ENCODE measurements around the gene EIF3C.
"Not testable (repeated sequence)": the region's sequence is repeated elsewhere in the genome, so short reads cannot be mapped to it uniquely, and the experiment has no call there.

Gene EIF3C

DNA sequence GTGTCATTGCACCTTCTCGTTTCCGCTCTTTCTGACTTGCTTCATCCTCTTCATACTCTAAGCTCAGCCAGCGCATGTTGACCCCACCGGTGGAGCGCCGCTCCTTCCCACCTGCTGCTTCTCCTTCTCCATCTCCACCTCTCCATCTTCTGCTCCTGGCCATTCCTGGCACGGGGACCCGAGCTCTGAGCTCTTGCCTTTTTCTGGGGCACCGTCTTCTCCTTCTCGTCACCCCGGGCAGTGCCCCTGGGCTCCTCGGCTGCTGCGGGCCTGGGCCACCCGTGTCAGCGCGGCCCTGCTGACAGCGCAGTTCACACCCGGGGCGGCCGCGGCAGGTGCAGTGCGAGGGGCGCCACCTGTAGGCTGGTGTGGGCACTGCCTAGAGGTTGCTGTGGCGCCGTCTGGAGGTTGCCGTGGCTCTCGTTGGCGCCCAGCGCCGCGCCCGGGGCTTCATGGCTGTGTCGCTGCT is 38.8 kb downstream of the EIF3C start:
- peak; percentile 62 for DNase-seq

DNA sequence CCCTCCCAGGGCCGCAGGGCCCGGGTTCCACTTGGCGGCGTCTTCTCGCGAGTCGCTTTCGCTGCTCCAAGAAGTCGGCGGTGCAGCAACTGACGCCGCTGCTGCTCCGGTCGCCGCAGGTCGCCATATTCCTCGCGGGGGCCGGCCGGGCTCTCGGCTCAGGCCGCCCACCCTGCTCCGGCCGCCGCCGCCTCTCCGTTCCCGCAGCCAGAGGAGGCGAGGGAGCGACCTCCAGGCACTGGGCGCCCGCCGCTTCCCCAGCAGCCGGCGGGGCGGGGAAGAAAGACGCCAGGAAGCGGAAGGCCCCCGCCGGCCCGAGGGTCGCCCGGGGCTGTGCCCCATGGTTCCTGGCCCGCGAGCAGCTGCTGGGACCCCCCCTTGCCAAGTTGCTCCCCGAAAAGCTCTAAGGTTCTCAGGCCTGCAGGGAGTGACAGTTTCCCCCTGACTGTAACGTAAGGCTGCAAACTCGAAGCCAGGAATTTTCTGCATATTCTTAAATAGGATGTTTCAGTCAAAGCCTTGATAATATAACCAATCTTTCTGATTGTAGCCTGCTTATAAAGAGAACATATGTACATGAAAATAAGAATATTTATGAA is 39.3 kb downstream of the EIF3C start:
- DNase-seq: not testable (repeated sequence)

DNA sequence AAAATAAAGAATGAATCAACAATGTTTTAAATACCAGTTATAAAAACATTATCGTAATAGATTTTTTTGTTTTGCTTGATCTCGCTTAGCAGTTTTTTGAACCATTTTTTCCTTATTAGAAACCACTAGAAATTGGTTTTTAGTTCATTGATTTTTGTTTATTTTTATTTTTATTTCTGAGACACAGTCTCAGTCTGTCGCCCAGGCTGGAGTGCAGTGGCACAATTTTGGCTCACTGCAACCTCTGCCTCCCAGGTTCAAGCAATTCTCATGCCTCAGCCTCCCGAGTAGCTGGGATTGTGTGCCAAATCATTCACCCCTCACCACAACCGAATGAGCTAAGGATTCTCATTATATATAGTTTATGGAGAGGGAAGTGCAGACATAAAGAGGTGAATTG is 40.2 kb downstream of the EIF3C start, which contains the start of gene NPIPB9:
TSS of gene NPIPB9 (plus strand) at position 301 of the 400 bp plus-strand sequence.
- not testable (repeated sequence) for DNase-seq

DNA sequence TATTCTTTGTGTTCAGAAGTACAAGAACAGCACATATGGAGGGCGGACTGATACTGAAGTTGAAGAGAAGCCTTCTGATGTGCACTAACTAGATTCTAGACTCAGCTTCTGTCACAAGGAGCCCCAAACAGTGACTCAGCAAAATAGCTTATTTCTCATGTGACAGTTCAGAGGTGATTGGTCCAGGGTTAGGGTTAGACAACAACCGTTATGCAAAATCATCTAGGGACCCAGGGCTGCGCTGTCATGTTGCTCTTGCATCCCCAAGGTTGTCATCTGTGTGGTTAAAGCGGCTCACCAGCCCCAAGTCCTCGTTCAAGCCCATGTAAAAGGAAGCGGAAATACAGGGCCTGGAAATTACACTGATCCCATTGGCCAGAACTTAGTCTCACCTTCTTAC is 70.4 kb downstream of the EIF3C start:
- not testable (repeated sequence) for DNase-seq

DNA sequence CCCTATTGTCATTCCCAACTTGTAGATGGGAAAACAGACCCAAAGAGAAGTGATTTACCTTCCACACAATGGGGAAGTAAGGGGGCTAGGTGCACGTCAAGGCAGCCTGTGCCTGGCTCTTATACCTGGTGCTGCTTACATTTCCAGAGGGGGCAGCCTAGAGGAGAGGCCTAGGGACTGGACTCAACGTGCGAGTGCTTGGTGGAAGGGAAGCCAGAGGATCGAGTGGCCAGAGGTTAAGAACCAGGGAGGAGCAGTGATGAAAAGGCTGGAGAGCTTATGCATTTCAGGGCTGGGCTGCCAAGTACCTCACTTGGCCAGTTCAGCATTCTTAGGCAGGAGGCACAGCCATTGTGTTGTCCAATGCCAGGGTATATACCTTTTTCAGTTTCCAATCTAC is 71.1 kb downstream of the EIF3C start:
- not testable (repeated sequence) for DNase-seq
